NCI-H82 (cell line): Measurements from ENCODE around the gene NR1D1.
A peak's percentile ranks its signal among the peaks of the same experiment; 100 is the strongest.

Experiments used
- DNase-seq: peaks from one replicate; lab custom pipeline; 2025; lab: John Stamatoyannopoulos, UW

The NR1D1 gene

GRCh38 chr17:40097087-40097486, 3.3 kb downstream of the NR1D1 start:
- no peak for DNase-seq

GRCh38 chr17:40095944-40096791, 4.2 kb downstream of the NR1D1 start:
- no peak for DNase-seq

DNA sequence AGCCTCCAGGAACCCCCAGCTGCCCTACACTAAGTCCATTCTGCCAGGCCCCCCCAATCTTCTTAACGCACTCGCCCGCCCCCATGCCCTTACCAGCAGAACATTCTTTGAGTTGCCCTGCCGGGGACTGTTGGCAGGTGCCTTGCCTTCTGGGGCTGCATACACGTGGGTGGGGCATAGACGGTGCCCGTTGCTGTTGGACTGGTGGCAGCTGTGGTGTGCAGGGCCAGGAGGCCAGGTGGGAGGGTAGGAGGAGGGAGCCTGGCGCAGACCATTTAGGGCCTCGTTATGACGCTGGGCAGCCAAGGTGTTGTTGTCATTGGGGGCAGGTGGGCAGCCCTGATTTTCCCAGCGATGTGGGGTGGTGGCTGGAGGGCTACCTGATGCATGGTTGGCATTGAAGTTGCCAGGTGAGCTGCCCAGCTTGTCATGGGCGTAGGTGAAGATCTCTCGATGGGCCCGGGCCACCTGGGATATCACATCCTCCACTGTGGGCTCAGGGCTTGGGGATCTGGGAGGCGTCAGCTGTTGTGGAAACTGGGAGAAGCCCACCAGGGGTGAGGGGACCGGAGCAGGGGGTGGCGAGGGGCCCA, 4.9 kb downstream of the NR1D1 start:
- DNase-seq = no peak

- no peak for DNase-seq
These were observed 5.5 kb downstream of the NR1D1 start for GRCh38 chr17:40094874-40095273.

GRCh38 chr17:40093580-40094201, 6.7 kb downstream of the NR1D1 start:
- DNase-seq = no peak

- no peak for DNase-seq
These were observed 7.3 kb downstream of the NR1D1 start for GRCh38 chr17:40093005-40093579.

- peak; percentile 93 for DNase-seq
These were observed 7.8 kb downstream of the NR1D1 start for GRCh38 chr17:40092581-40092980.

GRCh38 chr17:40091691-40092397, 8.5 kb downstream of the NR1D1 start:
- DNase-seq = peak; percentile 73

DNA sequence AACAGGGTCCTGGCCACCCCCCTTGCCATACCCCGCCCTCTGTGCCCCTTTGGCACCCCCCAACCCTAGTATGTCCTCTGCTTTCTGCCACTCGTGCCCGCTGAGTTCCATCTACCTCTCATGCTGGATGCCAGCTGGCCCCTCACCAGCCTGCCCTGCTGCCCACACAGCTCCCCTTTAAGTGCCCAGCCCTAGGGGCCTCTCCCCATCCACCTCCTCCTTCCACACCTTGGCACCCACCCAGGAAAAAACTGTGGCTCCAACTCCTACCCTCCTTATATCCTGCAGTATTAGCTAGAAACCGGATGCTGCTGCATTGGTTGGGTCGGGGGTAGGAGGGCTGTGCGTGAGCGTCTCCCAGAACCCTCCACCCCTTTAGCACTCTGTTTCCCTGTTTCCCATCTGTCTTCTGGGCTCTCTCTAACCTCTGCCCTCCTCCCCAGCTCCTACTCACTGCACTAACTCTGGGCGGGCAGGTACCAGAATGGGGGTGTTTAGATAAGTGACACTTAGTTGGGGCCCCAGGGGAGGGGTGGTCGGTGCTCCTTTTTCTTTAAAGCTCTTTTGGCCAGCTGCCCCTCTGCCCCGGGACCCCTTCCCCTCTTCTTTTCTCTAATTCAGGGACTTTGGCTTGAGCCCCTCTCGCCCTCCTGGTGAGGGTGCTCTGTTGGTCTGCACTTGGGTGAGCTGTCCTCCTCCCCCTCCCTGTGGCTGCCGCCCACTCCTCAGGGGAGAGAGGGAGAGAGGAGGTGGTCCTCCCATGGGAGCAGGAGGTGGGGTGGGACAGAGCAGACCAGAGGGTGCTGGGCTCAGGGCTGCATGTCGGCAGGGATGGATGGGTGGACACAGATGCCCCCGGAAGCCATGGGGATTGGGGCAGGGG, 9.9 kb downstream of the NR1D1 start:
- DNase-seq = peak; percentile 34

DNA sequence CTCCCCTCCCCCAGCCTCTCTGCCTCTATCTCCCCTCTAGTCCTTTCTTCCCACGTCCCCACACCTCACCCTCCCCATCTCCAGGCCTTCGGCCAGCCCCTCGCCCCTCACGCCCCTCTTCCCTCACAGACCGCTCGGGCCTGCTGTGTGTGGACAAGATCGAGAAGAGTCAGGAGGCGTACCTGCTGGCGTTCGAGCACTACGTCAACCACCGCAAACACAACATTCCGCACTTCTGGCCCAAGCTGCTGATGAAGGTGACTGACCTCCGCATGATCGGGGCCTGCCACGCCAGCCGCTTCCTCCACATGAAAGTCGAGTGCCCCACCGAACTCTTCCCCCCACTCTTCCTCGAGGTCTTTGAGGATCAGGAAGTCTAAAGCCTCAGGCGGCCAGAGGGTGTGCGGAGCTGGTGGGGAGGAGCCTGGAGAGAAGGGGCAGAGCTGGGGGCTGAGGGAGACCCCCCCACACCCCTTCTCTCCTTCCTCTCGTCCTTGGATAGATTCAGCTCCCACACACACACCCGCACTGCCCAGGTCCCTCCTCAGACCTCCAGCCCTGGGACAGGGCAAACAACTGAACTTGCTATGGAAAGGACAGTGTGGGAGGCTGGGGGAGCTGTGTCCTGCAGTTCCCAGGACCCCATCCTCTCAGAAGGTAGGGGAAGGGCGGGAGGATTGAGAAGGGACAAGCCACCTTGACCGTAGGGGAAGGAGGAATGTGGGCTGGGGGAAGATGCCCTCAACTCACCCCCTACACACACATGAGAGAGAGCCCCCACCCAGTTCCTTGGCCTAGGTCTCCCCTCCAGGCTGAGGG, 11.1 kb downstream of the NR1D1 start:
- DNase-seq = no peak

DNA sequence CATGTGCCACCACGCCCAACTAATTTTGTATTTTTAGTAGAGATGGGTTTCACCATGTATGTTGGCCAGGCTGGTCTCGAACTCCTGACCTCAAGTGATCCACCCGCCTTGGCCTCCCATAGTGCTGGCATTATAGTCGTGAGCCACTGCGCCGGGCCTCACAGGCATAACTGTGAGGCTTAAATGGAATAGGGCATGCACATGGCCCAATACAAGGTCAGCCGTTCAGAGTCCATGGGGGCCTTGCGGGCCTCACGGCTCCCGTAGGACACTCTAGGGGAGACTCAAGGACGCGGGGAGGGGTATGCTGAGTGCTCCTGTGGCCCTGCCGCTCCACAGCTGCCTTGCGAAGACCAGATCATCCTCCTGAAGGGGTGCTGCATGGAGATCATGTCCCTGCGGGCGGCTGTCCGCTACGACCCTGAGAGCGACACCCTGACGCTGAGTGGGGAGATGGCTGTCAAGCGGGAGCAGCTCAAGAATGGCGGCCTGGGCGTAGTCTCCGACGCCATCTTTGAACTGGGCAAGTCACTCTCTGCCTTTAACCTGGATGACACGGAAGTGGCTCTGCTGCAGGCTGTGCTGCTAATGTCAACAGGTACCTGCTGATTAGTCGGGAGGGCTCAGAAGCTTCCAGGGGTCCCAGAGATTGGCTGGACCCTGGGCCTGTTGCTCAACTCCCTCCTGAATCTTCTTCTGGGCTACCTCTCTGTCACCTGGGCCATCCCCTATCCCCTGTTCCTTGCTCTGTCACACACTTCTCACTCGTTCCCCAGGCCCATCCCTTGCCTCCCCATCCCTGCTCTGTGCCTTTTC, 12.3 kb downstream of the NR1D1 start:
- no peak for DNase-seq

DNA sequence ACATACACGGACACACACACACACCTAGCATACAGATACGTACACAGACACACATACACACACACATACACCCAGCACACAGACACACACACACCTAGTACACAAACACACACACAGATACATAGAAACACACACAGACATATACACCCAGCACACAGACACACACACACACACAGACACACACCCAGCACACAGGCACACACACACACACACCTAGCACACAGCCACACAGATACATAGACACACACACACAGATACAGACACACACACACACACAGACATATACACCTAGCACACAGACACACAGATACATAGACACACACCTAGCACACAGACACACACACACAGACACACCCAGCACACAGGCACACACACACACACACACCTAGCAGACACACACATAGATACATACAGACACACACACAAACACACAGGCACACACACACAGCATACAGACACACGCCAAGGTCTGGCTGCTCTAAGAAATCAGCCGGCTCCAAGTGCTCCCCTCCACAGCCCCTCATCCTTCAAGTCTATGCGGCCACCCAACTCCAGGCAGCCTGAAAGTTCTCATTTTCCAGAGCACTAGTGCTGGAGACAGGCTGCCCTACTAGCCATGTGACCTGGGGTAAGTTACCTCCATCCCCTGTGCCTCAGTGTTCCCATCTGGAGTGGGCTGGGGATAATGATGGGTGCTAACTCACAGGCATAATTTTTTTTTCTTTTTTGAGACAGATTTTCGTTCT, 13.2 kb downstream of the NR1D1 start:
- no peak for DNase-seq

DNA sequence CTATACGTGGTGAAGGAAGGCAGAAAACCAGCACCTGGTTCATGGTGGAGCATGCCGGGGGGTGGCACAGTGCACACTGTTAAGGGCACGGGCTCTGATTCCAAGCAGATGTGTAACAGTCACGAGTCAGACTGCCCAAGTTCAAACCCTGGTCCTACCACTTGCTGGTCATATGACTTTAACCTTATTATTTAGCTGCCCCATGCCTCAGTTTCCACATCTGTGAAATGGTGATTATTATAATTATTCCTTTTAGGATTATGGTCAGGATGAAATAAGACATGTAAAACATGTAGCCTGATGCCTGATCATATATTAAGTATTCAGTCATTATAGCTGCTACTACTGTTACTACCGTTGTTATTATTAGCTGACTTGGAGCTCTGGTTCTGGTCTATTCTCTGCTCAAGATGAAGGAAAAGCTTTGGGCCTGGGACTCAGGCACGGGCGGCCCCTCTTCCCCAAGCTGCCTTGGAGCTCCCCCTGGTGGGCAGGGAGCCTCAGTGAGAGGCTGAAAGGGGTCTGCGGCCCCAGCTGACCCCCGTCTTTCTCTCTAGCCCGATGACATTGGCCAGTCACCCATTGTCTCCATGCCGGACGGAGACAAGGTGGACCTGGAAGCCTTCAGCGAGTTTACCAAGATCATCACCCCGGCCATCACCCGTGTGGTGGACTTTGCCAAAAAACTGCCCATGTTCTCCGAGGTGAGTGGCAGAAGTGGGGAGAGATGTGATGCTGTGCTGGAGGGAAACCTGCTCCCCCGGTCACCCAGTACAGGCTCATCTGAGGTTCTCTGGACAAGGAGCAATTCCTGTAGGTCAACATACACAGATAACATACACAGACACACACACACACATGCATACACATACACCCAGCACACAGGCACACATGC, 14.0 kb downstream of the NR1D1 start:
- DNase-seq = peak; percentile 84

DNA sequence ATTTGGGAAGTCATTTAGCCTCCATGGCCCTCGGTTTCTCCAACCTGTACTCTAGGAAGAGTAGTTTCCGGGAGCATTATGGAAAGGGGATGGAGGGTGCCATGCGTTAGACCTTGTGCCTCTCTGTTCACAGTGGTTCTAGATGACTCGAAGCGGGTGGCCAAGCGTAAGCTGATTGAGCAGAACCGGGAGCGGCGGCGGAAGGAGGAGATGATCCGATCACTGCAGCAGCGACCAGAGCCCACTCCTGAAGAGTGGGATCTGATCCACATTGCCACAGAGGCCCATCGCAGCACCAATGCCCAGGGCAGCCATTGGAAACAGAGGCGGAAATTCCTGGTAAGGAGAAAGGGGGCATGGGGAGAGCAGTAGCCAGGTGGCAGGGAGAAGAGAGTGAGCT, 15.9 kb downstream of the NR1D1 start:
- DNase-seq = no peak

DNA sequence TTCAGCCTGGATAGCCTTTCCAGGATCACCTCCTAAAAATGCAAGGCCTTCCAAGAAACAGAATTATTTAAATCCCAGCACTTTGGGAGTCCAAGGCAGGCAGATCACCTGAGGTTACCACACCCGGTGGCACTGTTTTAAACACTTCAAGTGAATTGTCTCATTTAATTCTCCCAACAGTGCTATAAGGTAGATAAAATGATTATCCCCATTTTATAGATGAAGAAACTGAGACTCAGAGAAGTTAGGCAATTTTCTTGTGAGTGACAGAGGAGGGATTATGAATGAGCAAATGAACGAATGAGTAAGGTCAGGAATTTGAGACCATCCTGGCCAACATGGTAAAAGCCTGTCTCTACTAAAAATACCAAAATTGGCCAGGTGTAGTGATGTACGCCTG, 20.8 kb downstream of the NR1D1 start:
- DNase-seq = no peak

GRCh38 chr17:40076591-40076990, 23.8 kb downstream of the NR1D1 start:
- no peak for DNase-seq

GRCh38 chr17:40075942-40076498, 24.4 kb downstream of the NR1D1 start:
- DNase-seq = no peak
